Measurements from ENCODE around the gene PRMT2. TPM values are rescaled to one million over a fixed set of nuclear protein-coding genes. Genes with fewer than 3 reads are reported as not detected.

Gene PRMT2
- total RNA-seq, 1 experiment from 2014 or later, result 53.7 TPM

DNA sequence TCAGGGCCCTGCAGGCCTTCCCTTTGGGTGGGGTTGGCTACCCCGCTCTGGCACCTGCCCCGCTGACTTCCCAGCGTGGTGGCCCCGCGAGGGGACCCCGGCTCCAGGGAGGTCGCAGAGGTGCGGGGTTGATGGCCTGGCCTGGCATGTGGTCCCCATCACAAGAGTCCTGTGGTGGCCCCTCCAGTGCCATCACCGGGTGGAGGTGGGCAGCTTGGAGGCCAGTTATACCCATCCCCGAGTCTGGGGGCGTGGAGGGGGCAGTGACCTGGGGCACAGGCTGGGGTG lies 26.8 kb downstream of the PRMT2 start:
- TF ChIP-seq GABPB1 (CRISPR knock-in tag; IDR thresholded peaks at IDR 0.05) (no peak), ZSCAN18 (CRISPR knock-in tag; IDR thresholded peaks at IDR 0.05) (no peak), ESRRA (CRISPR knock-in tag; IDR thresholded peaks at IDR 0.05; ENCODE audit: borderline replicate concordance) (no peak), FOXP1 (CRISPR knock-in tag; IDR thresholded peaks at IDR 0.05; ENCODE audit: borderline replicate concordance) (no peak), ZNF423 (CRISPR knock-in tag; IDR thresholded peaks at IDR 0.05) (no peak), SP1 (CRISPR knock-in tag; conservative IDR thresholded peaks at IDR 0.05) (no peak), FOXP4 (CRISPR knock-in tag; IDR thresholded peaks at IDR 0.05) (no peak), TEAD4 (CRISPR knock-in tag; IDR thresholded peaks at IDR 0.05) (no peak), NFYB (CRISPR knock-in tag; conservative IDR thresholded peaks at IDR 0.05; ENCODE audit: low read depth) (no peak)
- TF ChIP-seq, protein P1, sequence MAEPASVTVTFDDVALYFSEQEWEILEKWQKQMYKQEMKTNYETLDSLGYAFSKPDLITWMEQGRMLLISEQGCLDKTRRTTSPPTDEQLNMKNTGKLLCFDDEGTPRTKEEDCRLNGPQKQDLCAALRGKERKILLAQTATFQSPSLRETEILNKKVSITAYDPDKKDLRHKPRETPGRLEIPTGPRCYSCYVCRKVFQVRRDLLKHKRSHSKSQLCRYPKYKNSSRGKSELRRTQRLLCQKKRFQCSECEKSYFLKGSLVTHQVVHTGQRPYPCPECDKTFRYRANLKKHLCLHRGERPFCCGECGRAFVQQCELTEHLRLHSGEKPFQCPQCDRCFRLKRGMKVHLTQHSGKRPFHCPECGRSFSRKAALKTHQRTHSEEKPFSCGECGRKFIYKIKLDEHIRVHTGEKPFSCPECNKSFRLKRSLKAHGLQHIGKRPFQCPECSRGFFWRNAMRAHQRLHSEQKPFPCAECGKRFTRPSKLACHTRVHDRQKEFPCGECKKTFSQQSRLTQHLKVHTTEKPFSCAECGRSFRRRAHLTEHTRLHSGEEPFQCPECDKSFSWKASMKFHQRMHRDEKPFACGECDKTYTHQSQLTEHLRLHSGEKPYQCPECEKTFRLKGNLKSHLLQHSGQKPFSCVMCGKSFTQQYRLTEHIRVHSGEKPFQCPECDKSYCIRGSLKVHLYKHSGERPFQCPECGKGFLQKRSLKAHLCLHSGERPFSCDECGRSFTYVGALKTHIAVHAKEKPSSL (CRISPR knock-in tag; conservative IDR thresholded peaks at IDR 0.05), result no peak
- TF ChIP-seq, protein P2, sequence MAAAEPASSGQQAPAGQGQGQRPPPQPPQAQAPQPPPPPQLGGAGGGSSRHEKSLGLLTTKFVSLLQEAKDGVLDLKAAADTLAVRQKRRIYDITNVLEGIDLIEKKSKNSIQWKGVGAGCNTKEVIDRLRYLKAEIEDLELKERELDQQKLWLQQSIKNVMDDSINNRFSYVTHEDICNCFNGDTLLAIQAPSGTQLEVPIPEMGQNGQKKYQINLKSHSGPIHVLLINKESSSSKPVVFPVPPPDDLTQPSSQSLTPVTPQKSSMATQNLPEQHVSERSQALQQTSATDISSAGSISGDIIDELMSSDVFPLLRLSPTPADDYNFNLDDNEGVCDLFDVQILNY (CRISPR knock-in tag; IDR thresholded peaks at IDR 0.05), result no peak
- Mint-ChIP-seq H3K27me3 (ENCODE audit: low read depth) (peaks cover 9% of the 10 kb centered on the region), H3K4me3 (no peak overlapping the region), H3K4me1 (peaks cover 5% of the 10 kb centered on the region), H3K27ac (no peak overlapping the region), H3K9me3 (no peaks in the 10 kb centered on the region), H3K36me3 (peaks cover 9% of the 10 kb centered on the region; the same call in 1 of the 2 replicates)
- ATAC-seq (no peak), DNase-seq (ENCODE audit: low spot score) (no peak)
- ChIA-PET POLR2A (no interaction called here), CTCF (interaction anchor here (1.3 to 1.7 kb wide), 2 partner anchors 27 to 251 kb away, joined by 3 to 4 read pairs; partner anchors contain the start of gene PRMT2)

DNA sequence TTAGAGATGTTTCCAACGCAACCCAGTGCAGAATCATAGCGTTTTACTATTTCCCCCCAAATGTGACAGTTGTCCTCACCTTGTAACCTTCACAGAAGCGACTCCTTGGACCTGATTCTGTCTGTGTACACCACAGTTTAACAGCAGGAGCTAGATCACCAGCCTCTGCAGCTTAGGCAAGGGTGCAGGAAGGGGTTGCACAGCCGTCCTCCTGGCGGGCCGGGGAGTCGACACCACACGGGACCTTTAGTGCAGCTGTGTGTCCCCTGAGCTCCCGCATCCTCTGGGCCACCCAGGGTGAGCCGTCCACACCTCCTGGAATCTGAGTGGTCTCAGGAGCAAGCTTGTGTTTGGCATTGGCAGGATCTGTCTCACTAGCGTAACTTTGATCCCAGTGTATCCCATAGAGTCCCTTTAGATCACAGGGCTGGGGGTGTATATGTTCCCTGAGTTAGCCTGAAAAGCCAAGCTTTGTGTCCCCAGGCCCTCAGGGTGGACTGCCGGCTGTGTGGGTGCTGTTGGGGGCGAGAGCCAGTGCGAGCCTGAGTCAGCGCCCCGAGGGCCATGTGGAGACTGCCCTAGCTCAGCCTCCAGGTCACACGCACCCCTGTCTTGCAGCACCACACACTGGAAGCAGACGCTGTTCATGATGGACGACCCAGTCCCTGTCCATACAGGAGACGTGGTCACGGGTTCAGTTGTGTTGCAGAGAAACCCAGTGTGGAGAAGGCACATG lies 27.5 kb downstream of the PRMT2 start:
- Mint-ChIP-seq H3K9me3 (no peaks in the 10 kb centered on the region), H3K36me3 (peaks cover 7% of the 10 kb centered on the region; the same call in 1 of the 2 replicates), H3K27ac (no peak overlapping the region), H3K27me3 (ENCODE audit: low read depth) (peaks cover 12% of the 10 kb centered on the region), H3K4me1 (peaks cover 5% of the 10 kb centered on the region), H3K4me3 (no peak overlapping the region)
- ChIA-PET POLR2A (interaction anchor here (0.6 kb wide), 1 partner anchor 9 kb away, joined by 3 read pairs; no protein-coding TSS in a partner anchor), CTCF (interaction anchor here (0.9 to 1.7 kb wide), 2 partner anchors 17 to 27 kb away, joined by 3 to 4 read pairs; partner anchors contain the start of gene PRMT2)
- no peak for DNase-seq (ENCODE audit: low spot score)
- no peak for ATAC-seq
- TF ChIP-seq ZNF138 (CRISPR knock-in tag; conservative IDR thresholded peaks at IDR 0.05), result no peak
- TF ChIP-seq, protein P3, sequence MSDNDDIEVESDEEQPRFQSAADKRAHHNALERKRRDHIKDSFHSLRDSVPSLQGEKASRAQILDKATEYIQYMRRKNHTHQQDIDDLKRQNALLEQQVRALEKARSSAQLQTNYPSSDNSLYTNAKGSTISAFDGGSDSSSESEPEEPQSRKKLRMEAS (CRISPR knock-in tag; IDR thresholded peaks at IDR 0.05), result no peak
- TF ChIP-seq ESRRA (CRISPR knock-in tag; IDR thresholded peaks at IDR 0.05; ENCODE audit: borderline replicate concordance), result no peak
- TF ChIP-seq NR3C1 (CRISPR knock-in tag; conservative IDR thresholded peaks at IDR 0.05; ENCODE audit: low read depth), result no peak
- TF ChIP-seq, protein P4, sequence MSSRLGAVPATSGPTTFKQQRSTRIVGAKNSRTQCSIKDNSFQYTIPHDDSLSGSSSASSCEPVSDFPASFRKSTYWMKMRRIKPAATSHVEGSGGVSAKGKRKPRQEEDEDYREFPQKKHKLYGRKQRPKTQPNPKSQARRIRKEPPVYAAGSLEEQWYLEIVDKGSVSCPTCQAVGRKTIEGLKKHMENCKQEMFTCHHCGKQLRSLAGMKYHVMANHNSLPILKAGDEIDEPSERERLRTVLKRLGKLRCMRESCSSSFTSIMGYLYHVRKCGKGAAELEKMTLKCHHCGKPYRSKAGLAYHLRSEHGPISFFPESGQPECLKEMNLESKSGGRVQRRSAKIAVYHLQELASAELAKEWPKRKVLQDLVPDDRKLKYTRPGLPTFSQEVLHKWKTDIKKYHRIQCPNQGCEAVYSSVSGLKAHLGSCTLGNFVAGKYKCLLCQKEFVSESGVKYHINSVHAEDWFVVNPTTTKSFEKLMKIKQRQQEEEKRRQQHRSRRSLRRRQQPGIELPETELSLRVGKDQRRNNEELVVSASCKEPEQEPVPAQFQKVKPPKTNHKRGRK (CRISPR knock-in tag; IDR thresholded peaks at IDR 0.05; ENCODE audit: borderline replicate concordance), result no peak
- TF ChIP-seq JUN (CRISPR knock-in tag; IDR thresholded peaks at IDR 0.05), result no peak
- TF ChIP-seq FOXP1 (CRISPR knock-in tag; IDR thresholded peaks at IDR 0.05; ENCODE audit: borderline replicate concordance), result no peak
- no peak for TF ChIP-seq MYBL2 (CRISPR knock-in tag; IDR thresholded peaks at IDR 0.05)
- no peak for TF ChIP-seq ZNF396 (CRISPR knock-in tag; IDR thresholded peaks at IDR 0.05; ENCODE audit: borderline replicate concordance)
- TF ChIP-seq ZNF219 (CRISPR knock-in tag; IDR thresholded peaks at IDR 0.05; ENCODE audit: borderline replicate concordance), result no peak
- TF ChIP-seq, protein P5, sequence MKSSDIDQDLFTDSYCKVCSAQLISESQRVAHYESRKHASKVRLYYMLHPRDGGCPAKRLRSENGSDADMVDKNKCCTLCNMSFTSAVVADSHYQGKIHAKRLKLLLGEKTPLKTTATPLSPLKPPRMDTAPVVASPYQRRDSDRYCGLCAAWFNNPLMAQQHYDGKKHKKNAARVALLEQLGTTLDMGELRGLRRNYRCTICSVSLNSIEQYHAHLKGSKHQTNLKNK (CRISPR knock-in tag; IDR thresholded peaks at IDR 0.05), result no peak
- TF ChIP-seq AFF4 (CRISPR knock-in tag; IDR thresholded peaks at IDR 0.05; ENCODE audit: borderline replicate concordance), result no peak
